Activated CD4-positive, alpha-beta T cell treated with anti-CD3 and anti-CD28 coated beads for 4 hours (primary cell): ENCODE results near the gene NIPAL3.

Experiments
- DNase-seq, 2 donors: peaks; one replicate each; pipeline ENCODE4 v3.0.0-alpha.2; 2020

Gene NIPAL3

DNA sequence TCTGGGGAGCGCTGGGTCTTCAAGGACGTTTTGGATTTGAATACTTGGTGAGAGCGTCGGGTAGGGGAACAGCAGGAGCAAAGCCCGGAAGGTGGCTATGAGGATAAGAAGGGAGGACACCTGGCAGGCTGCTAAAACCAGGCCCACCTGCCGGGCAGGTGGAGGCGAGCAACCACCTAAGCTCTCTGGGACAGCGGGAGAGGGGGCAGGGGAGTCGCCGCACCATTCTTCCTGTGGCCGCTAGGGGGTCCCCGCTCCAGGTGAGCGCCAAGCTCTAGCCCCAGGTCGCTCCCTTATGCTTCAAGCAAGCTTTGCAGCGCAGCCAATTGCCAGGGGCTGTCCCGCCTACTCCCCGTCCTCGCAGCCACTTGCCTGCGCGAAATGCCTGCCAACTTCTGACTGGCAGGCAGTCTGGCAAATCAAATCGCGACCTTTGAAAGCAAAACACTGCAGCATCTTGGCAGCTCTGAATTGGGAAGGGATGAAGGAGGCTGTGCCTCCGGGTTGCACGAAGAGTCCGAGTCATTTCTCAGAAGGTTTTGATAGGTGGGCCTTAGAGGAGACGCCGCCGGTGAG is at the start of gene NIPAL3:
Gene NIPAL3, plus strand, starts transcription at position 469 of the 576 bp plus-strand sequence. CDS start 3,746 bp downstream, outside the sequence.
- DNase-seq: peak; percentile 97

DNA sequence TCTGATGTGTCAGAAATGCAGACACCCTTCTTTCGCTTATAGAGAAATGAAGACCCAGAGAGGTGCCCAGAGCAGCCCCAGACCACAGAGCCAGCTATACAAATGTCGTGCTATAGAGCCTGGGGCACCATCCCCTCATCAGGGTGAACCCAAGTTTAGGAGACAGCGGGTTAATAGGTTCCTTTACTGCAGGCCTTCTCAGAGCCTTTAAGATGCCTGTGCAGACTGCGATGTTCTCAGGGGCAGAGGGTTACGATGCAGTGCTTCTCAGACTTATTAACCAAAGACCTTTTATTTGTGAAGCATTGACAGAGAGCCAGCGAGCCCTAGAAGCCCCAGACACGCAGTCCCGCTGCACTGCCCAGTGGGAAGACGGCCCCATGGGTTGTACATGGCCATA is 48.9 kb upstream of the NIPAL3 start:
- DNase-seq: no peak

DNA sequence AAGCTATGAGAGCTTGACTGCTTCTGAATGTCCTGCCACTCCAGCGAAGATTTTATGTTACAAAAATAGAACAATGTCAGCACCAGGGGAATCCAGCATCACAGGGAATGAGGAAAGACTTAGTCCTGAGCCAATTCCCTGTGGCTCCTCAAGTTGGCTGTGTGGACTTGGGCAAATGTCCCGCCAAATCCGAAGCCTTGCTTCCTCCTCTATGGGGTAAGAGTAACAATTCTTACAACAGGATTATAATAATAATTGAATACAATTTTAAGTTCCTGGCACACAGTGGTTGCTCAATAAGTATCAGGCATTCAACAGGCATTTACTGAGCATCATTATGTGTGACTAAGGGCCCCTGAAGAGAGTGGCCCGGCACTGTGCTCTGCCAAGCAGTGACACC is 46.4 kb upstream of the NIPAL3 start:
- no peak for DNase-seq

DNA sequence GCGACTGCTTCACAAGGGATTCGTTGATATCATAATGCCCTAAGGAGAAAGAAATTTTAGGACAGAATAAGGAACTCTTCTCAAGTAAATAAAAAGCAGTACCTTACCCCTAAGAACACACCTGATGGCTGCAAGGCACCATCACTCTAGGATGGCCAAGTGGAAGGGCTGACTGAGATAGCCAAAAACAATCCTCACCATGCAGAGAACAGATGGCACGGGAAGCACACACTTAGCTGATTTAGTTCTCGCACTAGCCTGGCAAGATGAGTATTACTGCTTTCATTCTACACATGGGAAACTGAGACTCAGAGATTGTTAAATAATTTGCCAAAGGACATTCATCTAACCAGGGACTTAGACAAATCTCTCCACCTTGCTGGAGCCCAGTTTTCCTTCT is 45.8 kb upstream of the NIPAL3 start:
- DNase-seq: no peak

DNA sequence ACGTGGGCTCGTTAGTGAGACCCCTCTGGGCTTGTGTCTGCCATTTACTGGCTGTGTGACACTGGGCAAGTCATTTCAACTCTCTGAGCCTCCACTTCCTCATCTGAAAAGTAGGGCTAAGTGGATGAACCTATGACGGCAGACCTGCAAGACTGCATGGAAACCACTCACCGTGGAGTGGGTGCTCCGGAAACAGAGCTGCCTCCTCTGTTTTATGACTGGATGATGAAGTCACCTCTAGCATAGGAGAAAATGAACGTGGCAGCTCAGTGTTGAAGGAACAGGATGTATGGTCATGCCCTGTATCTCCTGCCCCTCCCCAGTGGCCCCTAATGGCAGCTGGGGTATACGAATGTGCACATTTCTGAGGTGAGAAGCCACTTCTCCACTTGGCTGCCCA is 42.6 kb upstream of the NIPAL3 start:
- DNase-seq: no peak

DNA sequence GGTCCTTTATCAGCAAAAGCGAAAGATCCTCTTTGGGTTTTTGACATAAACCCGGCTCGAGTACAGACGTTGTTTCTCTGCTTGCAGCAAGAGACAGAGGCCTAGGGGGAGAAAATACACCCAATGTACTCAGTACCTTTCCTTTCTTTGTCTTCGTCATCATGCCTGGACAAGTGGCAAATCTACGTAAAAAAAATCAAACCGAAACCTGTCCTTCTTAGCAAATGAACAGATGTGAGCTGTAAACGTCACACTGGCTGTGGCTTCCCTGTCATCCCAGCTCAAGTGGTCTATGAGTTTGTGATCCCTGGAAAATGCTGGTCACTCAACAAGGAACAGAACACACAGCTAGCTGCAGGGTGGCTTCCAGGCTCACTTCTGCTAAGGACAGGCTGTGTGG is 41.9 kb upstream of the NIPAL3 start:
- DNase-seq: no peak

DNA sequence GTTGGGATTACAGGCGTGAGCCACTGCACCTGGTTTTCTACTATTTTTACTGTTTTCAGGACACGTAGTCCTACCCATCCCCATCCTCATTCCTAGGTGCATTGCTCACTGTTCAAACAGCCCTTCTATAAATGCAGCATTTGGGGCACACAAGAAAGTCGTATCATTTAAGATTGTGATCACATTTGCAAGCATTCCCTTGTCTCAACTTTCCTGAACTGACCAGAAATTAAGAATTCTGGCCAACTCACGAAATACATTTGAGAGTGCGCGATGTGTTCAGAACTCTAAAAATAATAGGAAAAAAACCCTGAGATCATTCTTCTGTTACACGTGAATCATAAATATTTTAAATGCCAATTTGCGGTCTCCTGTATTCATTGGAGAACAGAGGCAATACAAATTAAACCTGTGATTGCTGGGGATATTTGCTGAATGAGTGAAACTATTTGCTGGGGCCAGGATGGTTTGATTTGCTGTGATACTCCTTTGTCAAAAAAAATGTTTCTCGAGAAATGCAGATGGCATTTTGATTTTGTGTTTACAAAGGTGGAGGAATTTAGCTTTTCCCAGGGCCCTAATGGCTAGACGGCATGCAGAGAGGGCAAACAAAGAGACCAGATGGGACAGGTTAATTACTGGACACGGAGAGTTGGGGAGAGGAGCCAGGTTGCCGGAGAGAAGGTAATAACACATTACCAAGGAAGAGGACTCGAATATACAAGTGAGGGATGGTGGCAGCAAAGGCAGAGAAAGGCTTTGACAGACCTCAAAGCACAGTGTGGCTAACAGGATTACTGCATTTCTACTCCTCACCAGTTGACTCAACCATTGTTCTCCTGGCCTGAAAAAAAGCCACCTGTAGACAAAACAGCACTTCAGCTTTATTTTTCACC is 40.5 kb upstream of the NIPAL3 start:
- DNase-seq: no peak

DNA sequence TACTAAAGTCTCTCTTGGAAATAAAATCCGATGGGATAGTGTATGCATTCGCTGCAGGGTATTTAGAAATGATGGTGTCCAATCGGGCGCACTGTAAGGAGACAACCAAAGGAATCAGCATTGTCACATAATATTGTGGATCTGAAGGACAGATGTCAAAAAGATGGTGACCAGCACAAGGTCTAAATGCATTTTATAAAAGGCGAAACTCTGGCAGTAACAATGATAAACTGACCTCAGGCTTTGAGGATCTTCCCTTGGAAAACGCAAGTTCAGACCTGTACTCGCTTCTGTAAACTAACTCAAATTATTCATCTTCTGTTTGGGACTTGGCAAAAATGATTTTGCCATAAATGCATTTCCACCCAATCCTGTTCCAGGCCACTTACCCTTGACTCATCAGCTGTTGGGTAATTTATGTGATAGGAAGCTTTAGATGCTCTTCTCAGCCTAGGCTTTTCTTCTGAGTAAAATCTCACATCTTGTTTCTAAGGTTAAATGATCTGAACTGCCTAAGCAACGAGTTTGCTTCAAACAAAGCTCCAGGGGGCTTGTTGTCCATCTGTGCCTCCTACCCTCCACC is 35.8 kb upstream of the NIPAL3 start:
- no peak for DNase-seq

DNA sequence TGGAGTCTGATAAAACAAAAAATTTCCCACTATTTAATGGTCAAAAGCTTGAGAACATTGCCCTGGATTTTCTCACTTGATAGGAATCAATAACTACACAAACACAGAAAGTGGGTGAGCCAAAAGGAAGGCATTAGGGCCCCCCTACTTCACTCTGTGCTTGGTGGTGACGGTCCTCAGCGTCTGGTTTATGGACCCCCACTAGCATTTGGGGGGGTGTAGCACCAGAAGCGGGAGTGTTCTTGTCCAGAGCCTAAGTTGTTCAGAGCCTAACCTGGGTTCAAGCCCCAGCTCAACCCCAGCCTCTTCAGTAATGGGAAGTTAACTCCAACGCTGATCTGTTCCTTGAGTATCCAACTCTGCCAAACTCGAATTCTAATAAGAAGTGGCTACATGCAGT is 35.1 kb upstream of the NIPAL3 start:
- no peak for DNase-seq

DNA sequence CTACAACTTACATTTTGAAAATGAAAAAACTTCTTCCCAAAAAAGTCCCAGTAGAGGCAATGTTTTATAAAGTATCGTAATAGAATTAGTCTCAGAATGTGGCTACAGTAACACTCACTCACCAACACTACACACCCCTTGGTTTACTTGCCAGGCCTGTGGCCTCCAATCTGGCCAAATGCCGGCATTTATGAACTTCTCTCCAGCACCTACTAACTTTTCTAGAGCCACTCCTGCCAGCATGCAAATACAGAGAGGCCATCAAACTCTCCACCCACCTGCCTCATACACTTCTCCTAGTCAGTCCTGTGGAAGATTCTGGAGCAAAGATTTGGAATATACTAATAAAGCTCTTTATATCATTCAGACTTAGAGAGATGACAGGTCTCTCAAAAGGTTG is 34.3 kb upstream of the NIPAL3 start:
- DNase-seq: no peak

DNA sequence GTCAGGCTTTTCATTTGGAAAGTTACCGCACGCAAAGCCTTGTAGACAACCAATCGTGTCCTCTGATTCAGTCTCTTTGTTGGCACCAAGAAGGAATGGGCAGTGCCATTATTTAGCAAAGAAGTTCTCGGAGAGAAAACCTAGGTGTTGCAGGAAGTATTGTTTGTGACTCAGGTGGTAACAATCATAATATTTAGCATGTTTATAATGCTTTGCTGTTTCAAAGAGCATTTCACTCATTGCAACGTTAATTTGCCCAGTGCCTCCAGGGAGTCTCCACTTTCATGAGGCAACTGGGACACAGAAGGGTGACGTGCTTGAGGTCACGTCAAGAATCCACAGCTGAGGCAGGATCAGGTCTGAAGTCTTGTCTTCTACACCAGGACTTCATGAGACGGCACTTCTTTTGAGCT is 33.4 kb upstream of the NIPAL3 start:
- DNase-seq: no peak

DNA sequence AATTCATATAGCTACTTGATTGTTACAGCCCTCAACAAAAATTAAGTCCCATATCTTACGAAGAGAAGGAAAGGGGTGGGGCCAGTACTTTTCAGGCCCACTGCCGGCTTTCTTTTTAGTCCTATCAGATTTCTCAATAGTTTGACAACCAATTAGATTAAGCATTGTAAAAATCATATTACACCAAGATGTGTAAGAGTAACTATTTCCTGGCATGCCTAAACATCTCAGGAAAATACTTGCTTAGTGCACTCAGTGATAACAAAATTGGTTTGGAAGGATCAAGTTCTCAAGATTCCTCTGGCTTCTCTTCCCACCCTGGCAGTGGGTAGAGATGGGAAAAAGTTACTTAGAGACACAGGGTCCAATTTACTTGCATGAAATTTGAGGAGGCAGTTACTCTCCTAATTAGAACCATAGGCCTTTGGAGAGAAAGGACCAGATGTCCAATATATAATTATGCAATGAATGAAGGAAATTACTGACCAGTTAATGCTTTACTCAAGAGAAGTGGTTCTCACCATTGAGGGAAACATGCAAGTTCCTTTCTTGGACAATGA is 32.1 kb upstream of the NIPAL3 start:
- no peak for DNase-seq

DNA sequence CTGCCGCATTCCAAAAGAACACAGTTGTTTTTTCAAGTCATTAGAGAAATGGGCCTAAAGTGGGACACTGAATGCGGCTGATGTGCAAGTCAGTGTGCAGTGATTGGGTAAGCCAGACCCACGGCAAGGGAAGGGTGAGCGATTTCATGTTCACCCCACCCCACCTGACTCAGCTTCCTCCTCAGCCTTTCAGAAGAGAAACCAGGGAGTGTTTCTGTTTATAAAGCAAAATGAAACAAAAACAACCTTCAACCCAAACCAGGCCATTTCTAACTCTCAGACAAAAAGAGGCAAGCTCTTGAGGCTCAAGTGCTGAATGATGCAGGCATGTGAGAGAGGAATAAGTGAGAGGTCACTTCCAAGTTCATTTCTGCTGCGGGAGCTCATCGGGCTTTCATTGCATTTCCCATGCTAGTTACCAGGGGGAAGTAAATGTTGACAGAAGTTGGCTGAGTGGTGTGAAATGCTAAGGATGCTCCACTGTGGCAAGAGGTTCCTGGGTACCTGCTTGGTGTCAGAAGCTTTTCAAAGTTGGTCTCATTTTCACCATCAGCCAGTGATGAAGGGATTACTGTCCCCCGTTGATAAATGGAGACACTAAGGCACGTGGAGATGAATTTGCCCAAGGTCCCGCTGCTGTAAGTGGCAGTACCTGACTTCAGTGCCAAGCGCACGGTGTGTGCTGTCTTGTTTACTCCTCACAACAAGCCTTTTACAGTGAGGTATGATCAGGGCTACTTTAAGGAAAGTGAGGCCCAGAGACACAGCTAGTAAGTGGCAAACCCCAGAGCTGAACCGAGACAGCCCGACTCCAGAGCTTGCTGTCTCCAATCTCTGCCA is 31.1 kb upstream of the NIPAL3 start:
- DNase-seq: peak; percentile 11 to 45

DNA sequence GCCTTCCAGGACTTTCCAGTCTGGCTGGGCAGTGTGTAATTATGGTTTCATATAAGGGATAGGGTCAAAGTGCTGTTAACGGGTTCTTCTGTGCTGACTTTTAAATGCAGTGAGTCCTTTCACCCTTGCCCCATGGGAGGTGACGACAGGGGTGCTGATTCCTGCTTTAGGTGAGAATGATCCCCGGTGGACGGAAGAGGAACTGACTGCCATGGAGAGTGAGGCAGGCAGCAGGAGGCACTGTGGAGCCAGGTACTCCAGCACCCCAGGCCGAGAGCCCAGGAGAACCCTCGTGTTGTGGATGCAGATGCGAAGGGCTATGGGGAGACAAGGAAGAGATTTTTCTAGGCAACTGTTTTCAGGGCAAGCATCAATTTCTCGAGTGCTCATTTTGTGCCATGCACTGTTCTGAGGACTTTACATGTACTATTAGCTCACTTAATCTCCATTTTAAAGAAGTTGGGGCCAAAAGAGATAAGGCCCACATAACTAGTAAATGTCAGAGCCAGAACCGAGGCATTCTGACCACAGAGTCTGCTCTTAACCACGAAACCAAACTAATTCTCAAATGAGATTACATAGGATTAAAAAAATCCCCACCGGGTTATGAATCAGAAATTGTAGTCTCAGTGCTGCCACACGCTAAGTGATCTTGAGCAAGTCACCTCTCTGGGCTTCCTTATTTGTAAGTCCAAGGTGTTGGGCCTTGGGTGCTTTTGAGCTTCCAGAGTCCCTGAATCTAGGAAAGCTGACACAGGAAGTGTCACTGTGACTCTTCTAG is 30.3 kb upstream of the NIPAL3 start:
- peak in 1 of 2 donors; percentile 16 for DNase-seq

DNA sequence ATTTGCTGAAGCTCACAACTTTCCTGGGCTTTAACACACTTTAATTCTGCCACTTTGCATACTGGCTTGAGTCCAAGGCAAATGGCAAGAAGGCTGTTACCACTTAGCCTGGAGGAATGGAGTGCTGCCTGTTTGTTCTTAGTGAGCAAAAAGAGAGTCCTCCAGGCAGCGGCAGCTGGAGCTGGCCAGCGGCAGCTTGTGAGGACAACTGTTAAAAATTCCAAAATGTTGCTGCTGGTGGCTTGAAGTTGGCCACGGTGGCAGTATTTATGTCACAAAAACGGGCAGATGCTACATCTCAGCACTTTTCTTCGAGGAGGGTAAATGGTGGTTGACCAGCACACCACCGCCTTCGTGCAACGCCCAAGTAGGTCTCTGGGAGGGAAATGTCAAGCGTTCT is 29.4 kb upstream of the NIPAL3 start:
- DNase-seq: no peak

DNA sequence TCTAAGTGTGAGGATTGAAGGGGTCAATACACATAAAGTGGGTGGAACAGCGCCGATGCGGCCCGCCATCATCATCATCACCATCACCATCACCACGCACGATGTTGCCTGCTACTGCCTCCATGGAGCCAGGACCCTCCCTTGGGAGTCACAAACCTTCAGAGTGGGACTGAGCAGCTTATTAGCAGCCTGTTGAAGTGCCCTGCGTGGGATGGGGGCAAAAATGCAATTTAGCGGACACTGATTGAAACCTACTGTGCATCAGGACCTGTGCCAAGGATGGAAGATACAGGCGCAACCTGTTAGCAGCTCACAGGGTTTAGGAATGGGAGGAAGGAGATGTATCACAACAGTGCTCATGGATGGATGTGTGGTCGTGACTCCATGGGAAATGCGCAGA is 28.7 kb upstream of the NIPAL3 start:
- no peak for DNase-seq

DNA sequence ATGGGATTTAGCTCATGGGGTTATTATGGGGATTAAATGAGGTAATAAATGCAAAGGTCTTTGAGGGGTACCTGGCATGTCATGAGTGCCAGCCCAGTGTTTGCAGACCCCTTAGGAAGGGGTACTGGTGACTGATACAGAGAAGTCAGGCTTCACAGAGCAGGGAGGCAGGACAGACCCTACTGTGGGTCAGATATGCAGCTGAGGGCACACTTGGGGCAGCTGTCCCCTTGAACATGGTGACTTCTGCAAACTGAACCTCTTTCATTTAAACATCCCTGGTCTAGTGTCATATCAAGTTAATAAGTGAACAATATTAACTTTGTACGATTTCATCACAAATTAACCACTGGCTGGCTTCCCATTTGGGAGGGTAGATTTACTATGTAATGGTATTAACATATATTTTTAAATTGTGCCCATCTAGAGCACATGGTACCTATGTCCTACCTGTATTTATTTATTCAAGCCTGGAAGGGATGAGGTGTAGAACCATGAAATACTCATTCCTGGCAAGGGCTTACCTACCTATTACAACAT is 27.9 kb upstream of the NIPAL3 start:
- no peak for DNase-seq

DNA sequence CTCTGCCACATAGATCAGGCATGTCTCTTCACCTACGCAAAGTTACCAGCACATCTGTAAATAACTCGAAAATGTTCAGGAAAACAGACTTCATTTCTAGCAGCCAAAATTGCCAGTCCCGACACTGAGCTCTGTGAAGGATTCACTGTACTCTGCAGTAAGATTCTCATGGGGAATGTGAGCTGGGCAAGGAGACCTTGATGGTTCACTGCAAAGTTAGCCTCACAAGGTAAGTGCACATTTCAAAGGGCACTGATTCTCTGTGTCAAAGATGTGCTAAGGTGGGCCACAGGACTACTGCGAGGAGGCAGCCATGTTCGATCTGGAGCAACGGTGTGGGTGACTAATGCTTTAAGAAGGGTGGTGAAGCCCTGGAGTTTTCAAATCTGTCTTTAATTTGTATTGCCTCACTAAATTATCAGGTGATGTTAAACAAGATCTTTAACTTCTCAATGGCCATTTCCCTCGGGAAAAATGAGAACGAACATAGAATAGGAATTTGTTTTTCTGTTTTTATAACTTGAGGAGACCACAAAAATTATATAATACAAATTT is 27.2 kb upstream of the NIPAL3 start:
- DNase-seq: no peak

DNA sequence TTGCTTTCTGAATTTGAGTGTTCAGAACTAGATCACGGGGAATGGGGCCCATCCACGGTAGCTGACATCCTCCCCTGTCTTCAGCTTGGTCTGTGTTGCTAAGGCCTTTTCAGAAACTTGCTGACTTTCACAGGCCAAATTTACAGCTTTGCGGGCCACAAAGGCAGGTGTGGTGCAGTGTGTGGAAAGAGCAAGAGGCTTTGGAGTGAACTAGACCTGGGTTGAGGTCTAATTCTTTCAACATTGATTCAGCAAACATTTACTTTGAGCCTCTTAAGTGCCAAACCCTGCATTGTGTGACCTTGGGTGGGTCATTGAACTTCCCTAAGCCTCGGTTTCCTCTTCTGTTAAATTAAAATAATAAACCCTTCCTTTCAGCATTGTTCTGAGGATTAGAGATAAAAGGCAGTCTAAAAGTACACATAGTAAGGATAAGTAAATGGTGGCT is 26.3 kb upstream of the NIPAL3 start:
- no peak for DNase-seq

DNA sequence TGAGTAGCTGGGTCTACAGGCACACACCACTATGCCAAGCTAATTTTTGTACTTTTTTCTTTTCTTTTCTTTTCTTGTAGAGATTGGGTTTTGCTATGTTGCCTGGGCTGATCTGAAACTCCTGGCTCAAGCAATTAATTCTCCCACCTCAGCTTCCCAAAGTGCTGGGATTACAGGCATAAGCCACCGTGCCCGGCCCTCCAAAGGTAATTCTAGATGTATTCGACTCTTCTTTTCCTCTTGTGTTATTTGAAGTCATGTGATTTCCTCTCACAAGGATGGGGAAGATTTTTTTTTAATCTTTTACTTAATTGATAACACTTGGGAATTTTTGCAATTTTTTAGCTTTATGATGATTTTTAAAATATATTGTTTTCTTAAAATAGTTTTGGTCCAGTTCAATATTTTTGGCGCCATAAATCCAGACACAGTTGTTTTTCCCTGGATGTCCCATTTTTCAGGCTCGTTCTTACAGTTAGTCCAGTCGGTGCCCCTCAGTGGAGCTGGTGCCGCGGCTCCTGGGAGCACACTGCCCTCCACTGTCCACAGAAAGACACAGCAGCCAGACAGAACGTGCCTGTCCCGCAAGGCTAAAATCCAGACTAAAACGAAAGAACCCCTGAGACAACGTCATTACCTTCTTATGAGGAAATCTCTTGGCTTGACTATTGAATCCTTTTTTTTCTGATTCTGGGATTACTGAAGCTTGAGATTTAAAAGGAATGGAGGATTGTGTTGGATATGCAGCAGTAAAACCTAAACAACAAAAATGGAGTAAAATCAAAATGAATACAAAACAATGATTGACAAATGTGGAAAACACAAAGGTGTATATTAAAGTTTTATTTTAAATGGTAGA is 24.4 kb upstream of the NIPAL3 start:
- DNase-seq: peak; percentile 69 to 73
